HepG2 (cell line): ENCODE data around the gene NPBWR2. TPM values are rescaled to one million over a fixed set of nuclear protein-coding genes. Genes with fewer than 3 reads are reported as not detected.

Experiments
- CEBPG ChIP-seq: IDR thresholded peaks from 2 replicates; pipeline ENCODE4 v1.6.1; 2016
- CHD2 ChIP-seq: IDR thresholded peaks from 2 replicates; pipeline ENCODE4 v1.6.1; 2011; ENCODE audit warnings: low read depth, low read length, improper control_type of control experiment
- FOXM1 ChIP-seq: sonication (generic); formaldehyde crosslinking; IDR thresholded peaks from 2 replicates; pipeline ENCODE4 v1.5.0; 2020; ENCODE audit warnings: missing genetic modification reagents
- FUBP1 ChIP-seq: sonication (generic); formaldehyde crosslinking; IDR thresholded peaks from 2 replicates; pipeline ENCODE4 v1.5.1; 2020; ENCODE audit warnings: missing genetic modification reagents, mild to moderate bottlenecking, borderline replicate concordance
- HMG20A ChIP-seq: IDR thresholded peaks from 2 replicates; pipeline ENCODE4 v1.6.1; 2016; ENCODE audit warnings: borderline replicate concordance
- HMGA1 ChIP-seq: sonication (generic); formaldehyde crosslinking; conservative IDR thresholded peaks from 2 replicates; pipeline ENCODE4 v1.4.0; 2020; ENCODE audit warnings: missing genetic modification reagents
- KDM4B ChIP-seq: sonication (generic); formaldehyde crosslinking; IDR thresholded peaks from 2 replicates; pipeline ENCODE4 v1.4.0; 2020; ENCODE audit warnings: missing genetic modification reagents
- KDM5A ChIP-seq: fragments of 200-600 bp; sonication (generic); IDR thresholded peaks from 2 replicates; pipeline ENCODE4 v1.7.0; 2018; ENCODE audit warnings: antibody characterized with exemption, mild to moderate bottlenecking, low read length, borderline replicate concordance
- KLF16 ChIP-seq, 2 experiments: sonication (generic) in 1 of 2; formaldehyde crosslinking in 1 of 2; IDR thresholded peaks; 2 replicates each; pipeline versions ENCODE4 v1.6.1 to v1.8.0; 2016 to 2023; ENCODE audit warnings: missing genetic modification reagents in 2 of 2, missing compliant biosample characterization in 1 of 2
- KLF9 ChIP-seq: IDR thresholded peaks from 2 replicates; pipeline ENCODE4 v1.6.1; 2016; ENCODE audit warnings: low read depth
- MATR3 ChIP-seq: sonication (generic); formaldehyde crosslinking; IDR thresholded peaks from 2 replicates; pipeline ENCODE4 v1.4.0; 2020; ENCODE audit warnings: missing genetic modification reagents
- MEF2D ChIP-seq: sonication (generic); formaldehyde crosslinking; IDR thresholded peaks from 2 replicates; pipeline ENCODE4 v1.5.1; 2020; ENCODE audit warnings: mild to moderate bottlenecking, missing genetic modification reagents
- MTF1 ChIP-seq: sonication (generic); formaldehyde crosslinking; IDR thresholded peaks from 2 replicates; pipeline ENCODE4 v1.5.0; 2020; ENCODE audit warnings: missing genetic modification reagents
- PTBP1 ChIP-seq: fragments of 200-400 bp; formaldehyde crosslinking; IDR thresholded peaks from 2 replicates; pipeline ENCODE4 v1.6.1; 2018; ENCODE audit warnings: low read length, low read depth; ENCODE audit not compliant: poor library complexity, severe bottlenecking
- SMC3 ChIP-seq: IDR thresholded peaks from 2 replicates; pipeline ENCODE4 v1.6.1; 2011; ENCODE audit warnings: low read length, improper control_type of control experiment
- SNAI1 ChIP-seq: sonication (generic); formaldehyde crosslinking; IDR thresholded peaks from 2 replicates; pipeline ENCODE4 v1.5.0; 2020; ENCODE audit warnings: mild to moderate bottlenecking, missing genetic modification reagents, borderline replicate concordance
- SNRNP70 ChIP-seq: fragments of 200-400 bp; formaldehyde crosslinking; IDR thresholded peaks from 2 replicates; pipeline ENCODE4 v1.6.1; 2017; ENCODE audit warnings: mild to moderate bottlenecking, low read depth, low read length, moderate library complexity
- SP140L ChIP-seq: sonication (generic); formaldehyde crosslinking; IDR thresholded peaks from 2 replicates; pipeline ENCODE4 v1.4.0; 2020; ENCODE audit warnings: missing genetic modification reagents, borderline replicate concordance
- SYNCRIP ChIP-seq: fragments of 200-400 bp; formaldehyde crosslinking; IDR thresholded peaks from 2 replicates; pipeline ENCODE4 v1.6.1; 2018; ENCODE audit warnings: mild to moderate bottlenecking, low read depth, low read length; ENCODE audit not compliant: insufficient read depth
- ZBTB33 ChIP-seq: sonication (generic); formaldehyde crosslinking; IDR thresholded peaks from 2 replicates; pipeline ENCODE4 v1.4.0; 2020; ENCODE audit warnings: missing genetic modification reagents
- ZNF350 ChIP-seq: sonication (generic); formaldehyde crosslinking; IDR thresholded peaks from 2 replicates; pipeline ENCODE4 v1.4.0; 2020; ENCODE audit warnings: mild to moderate bottlenecking, low read depth, missing genetic modification reagents, borderline replicate concordance
- polyA plus RNA-seq, 8 experiments: library from polyadenylated mRNA; depleted of rRNA in 3 of 8; stranded (reverse) in 7 of 8; unstranded in 1 of 8; fragments of >200 nt; fragmentation: Illumina TruSeq in 4 of 8; extraction: Trizol in 4 of 8; gene quantifications; 2 replicates each; pipeline versions ENCODE4 v1.2.1 to v1.2.3, GENCODE V29; 2011 to 2016; ENCODE audit warnings: low read depth in 4 of 8, missing spikeins in 1 of 8, mixed read lengths in 1 of 8; ENCODE audit not compliant: insufficient read depth in 1 of 8
- total RNA-seq, 5 experiments: library from RNA; depleted of rRNA; stranded (reverse); fragments of >200 nt; fragmentation: Illumina TruSeq; extraction: Trizol; gene quantifications; 2 replicates each; pipeline ENCODE4 v1.2.3, GENCODE V29; 2016; ENCODE audit warnings: low read depth in 1 of 5
- TF ChIP-seq, protein P1 (sequence below): sonication (generic); formaldehyde crosslinking; IDR thresholded peaks from 2 replicates; pipeline ENCODE4 v1.5.0; 2020; ENCODE audit warnings: missing genetic modification reagents
- TF ChIP-seq, protein P2 (sequence below), 2 experiments: sonication (generic) in 1 of 2; formaldehyde crosslinking in 1 of 2; IDR thresholded peaks; 2 replicates each; pipeline versions ENCODE4 v1.5.1 to v1.6.1; 2011 to 2020; ENCODE audit warnings: borderline replicate concordance in 1 of 2, low read depth in 1 of 2, low read length in 1 of 2, mild to moderate bottlenecking in 1 of 2, missing genetic modification reagents in 1 of 2, moderate library complexity in 1 of 2

The NPBWR2 gene
- total and polyA plus RNA-seq, 2 of the 13 experiments (the other 11 are each of a cell fraction or from before 2014, with no cell fraction given): not detected

GRCh38 chr20:64053841-64054661 lies 53.3 kb downstream of the NPBWR2 start (continued):
- TF ChIP-seq SP140L (CRISPR knock-in tag): no peak
- TF ChIP-seq, protein P1, sequence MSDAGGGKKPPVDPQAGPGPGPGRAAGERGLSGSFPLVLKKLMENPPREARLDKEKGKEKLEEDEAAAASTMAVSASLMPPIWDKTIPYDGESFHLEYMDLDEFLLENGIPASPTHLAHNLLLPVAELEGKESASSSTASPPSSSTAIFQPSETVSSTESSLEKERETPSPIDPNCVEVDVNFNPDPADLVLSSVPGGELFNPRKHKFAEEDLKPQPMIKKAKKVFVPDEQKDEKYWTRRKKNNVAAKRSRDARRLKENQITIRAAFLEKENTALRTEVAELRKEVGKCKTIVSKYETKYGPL: peak; percentile 56; the same call in 1 of the 2 replicates
- TF ChIP-seq SMC3: peak; percentile 66
- peak in 1 of 2 experiments; percentile 94; a peak in 2 of 4 replicates for TF ChIP-seq KLF16 (CRISPR knock-in tag; IDR thresholded peaks at IDR 0.05)
- TF ChIP-seq PTBP1: no peak
- TF ChIP-seq CHD2: no peak
- TF ChIP-seq KDM4B: peak; percentile 56
- TF ChIP-seq CEBPG (CRISPR knock-in tag): peak; percentile 68
- no peak; the same call in 1 of the 2 replicates for TF ChIP-seq SNAI1 (CRISPR knock-in tag)
- TF ChIP-seq SYNCRIP: no peak
- no peak for TF ChIP-seq HMGA1 (CRISPR knock-in tag)
- TF ChIP-seq MTF1: no peak
- no peak for TF ChIP-seq FUBP1
- TF ChIP-seq, protein P2, sequence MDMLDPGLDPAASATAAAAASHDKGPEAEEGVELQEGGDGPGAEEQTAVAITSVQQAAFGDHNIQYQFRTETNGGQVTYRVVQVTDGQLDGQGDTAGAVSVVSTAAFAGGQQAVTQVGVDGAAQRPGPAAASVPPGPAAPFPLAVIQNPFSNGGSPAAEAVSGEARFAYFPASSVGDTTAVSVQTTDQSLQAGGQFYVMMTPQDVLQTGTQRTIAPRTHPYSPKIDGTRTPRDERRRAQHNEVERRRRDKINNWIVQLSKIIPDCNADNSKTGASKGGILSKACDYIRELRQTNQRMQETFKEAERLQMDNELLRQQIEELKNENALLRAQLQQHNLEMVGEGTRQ (IDR thresholded peaks at IDR 0.05; ENCODE audit: low read depth, low read length): no peak
- TF ChIP-seq, protein P2 (CRISPR knock-in tag; IDR thresholded peaks at IDR 0.05; ENCODE audit: borderline replicate concordance): no peak
- peak; percentile 89; the same call in 1 of the 2 replicates for TF ChIP-seq KLF9 (CRISPR knock-in tag)
- TF ChIP-seq MATR3 (CRISPR knock-in tag): no peak
- TF ChIP-seq HMG20A: 0 out of 2 replicates have a peak, but pooled peaks have one; percentile 8
- TF ChIP-seq ZNF350 (CRISPR knock-in tag): peak; percentile 77; the same call in 1 of the 2 replicates
- no peak for TF ChIP-seq ZBTB33 (CRISPR knock-in tag)
- no peak for TF ChIP-seq SNRNP70
- peak; percentile 60; the same call in 1 of the 2 replicates for TF ChIP-seq MEF2D (CRISPR knock-in tag)
- TF ChIP-seq KDM5A: no peak; the same call in 1 of the 2 replicates
- TF ChIP-seq FOXM1 (CRISPR knock-in tag): no peak
